GM12864 (cell line): ENCODE results near the gene FGF12.
A peak's percentile ranks its signal among the peaks of the same experiment; 100 is the strongest.

Experiments
- DNase-seq: peaks from one replicate; pipeline ENCODE4 v3.0.0-alpha.2; 2011; ENCODE audit warnings: low read depth
- H3K4me3 ChIP-seq: 2 replicates; pipeline ENCODE4 v1.5.1; 2011; ENCODE audit warnings: mild to moderate bottlenecking, low read depth, low read length, control low read depth
- CTCF ChIP-seq: IDR thresholded peaks from 2 replicates; pipeline ENCODE4 v1.5.1; 2011; ENCODE audit warnings: low read depth, mild to moderate bottlenecking, moderate library complexity, low read length, control low read depth, inconsistent platforms; ENCODE audit errors: missing control alignments

FGF12 gene

GRCh38 chr3:192155194-192155593, 572.1 kb downstream of the FGF12 start:
- no peak overlapping the region; the same call in 1 of the 2 replicates for H3K4me3 ChIP-seq

GRCh38 chr3:192133271-192133670, 594.1 kb downstream of the FGF12 start:
- H3K4me3 ChIP-seq = no peak overlapping the region
- TF ChIP-seq CTCF = no peak
- DNase-seq = no peak

More at GRCh38 chr3:192155194-192155593, 572.1 kb downstream of the FGF12 start:
- TF ChIP-seq CTCF = no peak
- DNase-seq = no peak

- TF ChIP-seq CTCF = peak; percentile 87
- no peak overlapping the region for H3K4me3 ChIP-seq
- DNase-seq = peak; percentile 52
These were observed 596.7 kb downstream of the FGF12 start for GRCh38 chr3:192130534-192131132.

GRCh38 chr3:192129586-192129985, 597.8 kb downstream of the FGF12 start:
- H3K4me3 ChIP-seq = no peak overlapping the region
- no peak for DNase-seq
- TF ChIP-seq CTCF = no peak

GRCh38 chr3:192128922-192129321, 598.4 kb downstream of the FGF12 start:
- DNase-seq = peak; percentile 26
- TF ChIP-seq CTCF = no peak
- no peak overlapping the region for H3K4me3 ChIP-seq

- no peak for DNase-seq
- no peak overlapping the region for H3K4me3 ChIP-seq
- no peak for TF ChIP-seq CTCF
These were observed 599.3 kb downstream of the FGF12 start for GRCh38 chr3:192128060-192128459.

- no peak for TF ChIP-seq CTCF
- peak; percentile 51 for DNase-seq
- H3K4me3 ChIP-seq = peak overlapping the region; percentile 38
These were observed 604.3 kb downstream of the FGF12 start for GRCh38 chr3:192122832-192123594.
